Measurements from ENCODE around the gene USP7. TPM values are rescaled to one million over a fixed set of nuclear protein-coding genes. Genes with fewer than 3 reads are reported as not detected.

USP7 gene
- total RNA-seq, 1 experiment from 2014 or later: 125 TPM

DNA sequence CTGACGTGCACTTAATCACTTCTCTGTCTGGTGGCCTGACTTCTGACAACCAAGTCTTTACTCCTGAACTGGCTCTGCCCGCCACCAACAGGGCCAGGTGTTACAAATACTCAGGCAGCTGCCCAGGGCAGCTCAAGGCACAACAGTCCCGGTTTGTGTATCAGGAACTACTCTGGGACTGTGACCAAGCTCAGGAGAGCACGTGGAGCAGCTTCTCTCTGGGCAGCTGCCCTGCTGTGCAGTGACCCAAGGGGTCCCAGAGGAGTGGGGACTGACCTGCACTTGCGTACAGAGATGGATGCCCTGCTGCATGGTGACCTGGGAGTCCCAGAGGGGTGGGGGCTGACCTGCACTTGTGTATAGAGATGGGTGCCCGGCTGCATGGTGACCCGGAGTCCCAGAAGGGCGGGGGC, 59.7 kb downstream of the USP7 start:
- Histone ChIP-seq H3K4me3 (ENCODE audit: low read depth in 2 of 2, low read length in 2 of 2) (no peak overlapping the region), H3K27ac (ENCODE audit: low read length) (no peak overlapping the region), H3K36me3 (ENCODE audit: control insufficient read depth, insufficient read depth, low read length) (peaks cover 48% of the 10 kb centered on the region), H3K9me3 (ENCODE audit: control insufficient read depth, insufficient read depth, low read depth, low read length) (no peaks in the 10 kb centered on the region), H3K27me3 (ENCODE audit: control insufficient read depth, insufficient read depth, low read length) (no peaks in the 10 kb centered on the region), H3K4me1 (ENCODE audit: control insufficient read depth, insufficient read depth, low read length) (no peaks in the 10 kb centered on the region)
- intact Hi-C loops (cut with micrococcal nuclease; ENCODE audit: unreplicated experiment): loop anchor here (2.0 kb wide), 1 partner anchor 105 kb away; no protein-coding TSS in a partner anchor
- in situ Hi-C loops (cut with HindIII; ENCODE audit: low pct_unique_long_range_greater_than_20kb, low sequenced_read_pairs): no loop called here
- TF ChIP-seq POLR2AphosphoS5 (IDR thresholded peaks at IDR 0.05; ENCODE audit: low read depth, low read length): no peak
- TF ChIP-seq TCF7L2 (IDR thresholded peaks at IDR 0.05; ENCODE audit: low read depth, low read length): no peak
- TF ChIP-seq, protein P1, sequence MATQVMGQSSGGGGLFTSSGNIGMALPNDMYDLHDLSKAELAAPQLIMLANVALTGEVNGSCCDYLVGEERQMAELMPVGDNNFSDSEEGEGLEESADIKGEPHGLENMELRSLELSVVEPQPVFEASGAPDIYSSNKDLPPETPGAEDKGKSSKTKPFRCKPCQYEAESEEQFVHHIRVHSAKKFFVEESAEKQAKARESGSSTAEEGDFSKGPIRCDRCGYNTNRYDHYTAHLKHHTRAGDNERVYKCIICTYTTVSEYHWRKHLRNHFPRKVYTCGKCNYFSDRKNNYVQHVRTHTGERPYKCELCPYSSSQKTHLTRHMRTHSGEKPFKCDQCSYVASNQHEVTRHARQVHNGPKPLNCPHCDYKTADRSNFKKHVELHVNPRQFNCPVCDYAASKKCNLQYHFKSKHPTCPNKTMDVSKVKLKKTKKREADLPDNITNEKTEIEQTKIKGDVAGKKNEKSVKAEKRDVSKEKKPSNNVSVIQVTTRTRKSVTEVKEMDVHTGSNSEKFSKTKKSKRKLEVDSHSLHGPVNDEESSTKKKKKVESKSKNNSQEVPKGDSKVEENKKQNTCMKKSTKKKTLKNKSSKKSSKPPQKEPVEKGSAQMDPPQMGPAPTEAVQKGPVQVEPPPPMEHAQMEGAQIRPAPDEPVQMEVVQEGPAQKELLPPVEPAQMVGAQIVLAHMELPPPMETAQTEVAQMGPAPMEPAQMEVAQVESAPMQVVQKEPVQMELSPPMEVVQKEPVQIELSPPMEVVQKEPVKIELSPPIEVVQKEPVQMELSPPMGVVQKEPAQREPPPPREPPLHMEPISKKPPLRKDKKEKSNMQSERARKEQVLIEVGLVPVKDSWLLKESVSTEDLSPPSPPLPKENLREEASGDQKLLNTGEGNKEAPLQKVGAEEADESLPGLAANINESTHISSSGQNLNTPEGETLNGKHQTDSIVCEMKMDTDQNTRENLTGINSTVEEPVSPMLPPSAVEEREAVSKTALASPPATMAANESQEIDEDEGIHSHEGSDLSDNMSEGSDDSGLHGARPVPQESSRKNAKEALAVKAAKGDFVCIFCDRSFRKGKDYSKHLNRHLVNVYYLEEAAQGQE (IDR thresholded peaks at IDR 0.05; ENCODE audit: insufficient read depth in 1 of 2, low read depth in 2 of 2, low read length in 1 of 2): no peak
- TF ChIP-seq, protein P2, sequence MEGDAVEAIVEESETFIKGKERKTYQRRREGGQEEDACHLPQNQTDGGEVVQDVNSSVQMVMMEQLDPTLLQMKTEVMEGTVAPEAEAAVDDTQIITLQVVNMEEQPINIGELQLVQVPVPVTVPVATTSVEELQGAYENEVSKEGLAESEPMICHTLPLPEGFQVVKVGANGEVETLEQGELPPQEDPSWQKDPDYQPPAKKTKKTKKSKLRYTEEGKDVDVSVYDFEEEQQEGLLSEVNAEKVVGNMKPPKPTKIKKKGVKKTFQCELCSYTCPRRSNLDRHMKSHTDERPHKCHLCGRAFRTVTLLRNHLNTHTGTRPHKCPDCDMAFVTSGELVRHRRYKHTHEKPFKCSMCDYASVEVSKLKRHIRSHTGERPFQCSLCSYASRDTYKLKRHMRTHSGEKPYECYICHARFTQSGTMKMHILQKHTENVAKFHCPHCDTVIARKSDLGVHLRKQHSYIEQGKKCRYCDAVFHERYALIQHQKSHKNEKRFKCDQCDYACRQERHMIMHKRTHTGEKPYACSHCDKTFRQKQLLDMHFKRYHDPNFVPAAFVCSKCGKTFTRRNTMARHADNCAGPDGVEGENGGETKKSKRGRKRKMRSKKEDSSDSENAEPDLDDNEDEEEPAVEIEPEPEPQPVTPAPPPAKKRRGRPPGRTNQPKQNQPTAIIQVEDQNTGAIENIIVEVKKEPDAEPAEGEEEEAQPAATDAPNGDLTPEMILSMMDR (IDR thresholded peaks at IDR 0.05): no peak
- TF ChIP-seq SIN3A (IDR thresholded peaks at IDR 0.05; ENCODE audit: borderline replicate concordance, insufficient read depth, low read depth, low read length): no peak
- DNase-seq (ENCODE audit: low read depth, low spot score) (no peak), ATAC-seq (no peak)
- POLR2A ChIA-PET: no interaction called here
- CTCF ChIA-PET: interaction anchor here (0.6 kb wide), 1 partner anchor 25 kb away, joined by 5 read pairs; no protein-coding TSS in a partner anchor
- no TSS peak for BruUV-seq (replicated peaks)

DNA sequence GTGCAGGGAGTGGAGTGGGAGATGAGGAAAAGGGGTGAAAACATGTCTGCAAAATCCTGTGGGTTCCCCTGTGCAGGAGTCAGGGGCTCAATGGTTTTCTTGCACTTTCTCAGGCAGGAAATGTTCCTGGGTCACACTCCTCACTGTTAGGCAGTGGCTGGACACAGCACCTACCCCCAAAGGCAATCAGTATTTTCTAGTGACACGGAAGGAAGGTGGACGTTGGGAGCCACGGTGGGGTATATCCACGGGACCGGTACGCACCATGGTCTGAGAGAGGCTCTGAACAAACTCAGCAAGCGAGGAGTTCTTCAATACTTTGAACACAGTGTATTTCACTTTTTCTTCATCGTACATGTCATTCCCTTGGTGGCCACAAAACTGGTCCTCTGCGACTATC, 60.7 kb downstream of the USP7 start:
- ATAC-seq (no peak), DNase-seq (ENCODE audit: low read depth, low spot score) (no peak)
- ChIA-PET CTCF (no interaction called here), POLR2A (no interaction called here)
- intact Hi-C loops (cut with micrococcal nuclease; ENCODE audit: unreplicated experiment): no loop called here
- no peaks in the 10 kb centered on the region for H3K4me1 ChIP-seq (ENCODE audit: control insufficient read depth, insufficient read depth, low read length)
- H3K4me3 ChIP-seq (ENCODE audit: low read depth in 2 of 2, low read length in 2 of 2): no peak overlapping the region
- in situ Hi-C loops (cut with HindIII; ENCODE audit: low pct_unique_long_range_greater_than_20kb, low sequenced_read_pairs): no loop called here
- H3K27ac ChIP-seq (ENCODE audit: low read length): no peak overlapping the region
- no TSS peak for BruUV-seq (replicated peaks)
- no peaks in the 10 kb centered on the region for H3K27me3 ChIP-seq (ENCODE audit: control insufficient read depth, insufficient read depth, low read length)
- H3K36me3 ChIP-seq (ENCODE audit: control insufficient read depth, insufficient read depth, low read length): peaks cover 47% of the 10 kb centered on the region
- TF ChIP-seq, protein P1 (IDR thresholded peaks at IDR 0.05; ENCODE audit: insufficient read depth in 1 of 2, low read depth in 2 of 2, low read length in 1 of 2): no peak
- TF ChIP-seq, protein P2 (IDR thresholded peaks at IDR 0.05): no peak
- TF ChIP-seq POLR2AphosphoS5 (IDR thresholded peaks at IDR 0.05; ENCODE audit: low read depth, low read length): no peak
- no peak for TF ChIP-seq TCF7L2 (IDR thresholded peaks at IDR 0.05; ENCODE audit: low read depth, low read length)
- no peak for TF ChIP-seq SIN3A (IDR thresholded peaks at IDR 0.05; ENCODE audit: borderline replicate concordance, insufficient read depth, low read depth, low read length)
- H3K9me3 ChIP-seq (ENCODE audit: control insufficient read depth, insufficient read depth, low read depth, low read length): no peaks in the 10 kb centered on the region

Data from Panc1 (cell line).